ENCODE data around the gene RNF207. TPM values are rescaled to one million over a fixed set of nuclear protein-coding genes. Genes with fewer than 3 reads are reported as not detected.
A peak's percentile ranks its signal among the peaks of the same experiment; 100 is the strongest.

Gene RNF207
- total and polyA plus RNA-seq, 2 donors: 3.0 to 18.8 TPM

- peaks cover 6 to 52% of the 10 kb centered on the region in 2 donors for H3K27me3 ChIP-seq (ENCODE audit: control insufficient read depth in 2 of 2, insufficient read depth in 1 of 2, low read length in 1 of 2)
- H3K9me3 ChIP-seq (ENCODE audit: control insufficient read depth in 2 of 2, insufficient read depth in 1 of 2, low read length in 1 of 2): no peaks in the 10 kb centered on the region
- H3K36me3 ChIP-seq (ENCODE audit: control insufficient read depth in 2 of 2, insufficient read depth in 2 of 2, low read length in 1 of 2): no peaks in the 10 kb centered on the region
- no peak overlapping the region for H3K4me3 ChIP-seq (ENCODE audit: low read length in 2 of 2)
- 95% methylated on average over 13 of the region's 13 CpGs for WGBS
- no peak for DNase-seq (ENCODE audit: low read depth in 6 of 9, low spot score in 9 of 9)
- H3K4me1 ChIP-seq (ENCODE audit: control insufficient read depth in 2 of 2, insufficient read depth in 2 of 2, low read length in 2 of 2): peaks cover 11 to 13% of the 10 kb centered on the region in 2 donors
- H3K27ac ChIP-seq (ENCODE audit: low read depth in 1 of 2, low read length in 1 of 2): no peak overlapping the region
Observed at GRCh38 chr1:6256645-6257044, 50.7 kb downstream of the RNF207 start.

GRCh38 chr1:6257541-6258069, 51.7 kb downstream of the RNF207 start:
- Histone ChIP-seq H3K36me3 (ENCODE audit: control insufficient read depth in 2 of 2, insufficient read depth in 2 of 2, low read length in 1 of 2) (no peaks in the 10 kb centered on the region), H3K9me3 (ENCODE audit: control insufficient read depth in 2 of 2, insufficient read depth in 1 of 2, low read length in 1 of 2) (no peaks in the 10 kb centered on the region), H3K27me3 (ENCODE audit: control insufficient read depth in 2 of 2, insufficient read depth in 1 of 2, low read length in 1 of 2) (peaks cover 8 to 52% of the 10 kb centered on the region in 2 donors), H3K4me3 (ENCODE audit: low read length in 2 of 2) (no peak overlapping the region), H3K27ac (ENCODE audit: low read depth in 1 of 2, low read length in 1 of 2) (no peak overlapping the region), H3K4me1 (ENCODE audit: control insufficient read depth in 2 of 2, insufficient read depth in 2 of 2, low read length in 2 of 2) (peaks cover 13 to 17% of the 10 kb centered on the region in 2 donors)
- DNase-seq (ENCODE audit: low read depth in 6 of 9, low spot score in 9 of 9): no peak
- WGBS: 96% methylated on average over 8 of the region's 8 CpGs

- H3K4me3 ChIP-seq (ENCODE audit: low read length in 2 of 2): no peak overlapping the region
- H3K9me3 ChIP-seq (ENCODE audit: control insufficient read depth in 2 of 2, insufficient read depth in 1 of 2, low read length in 1 of 2): no peaks in the 10 kb centered on the region
- peaks cover 13 to 19% of the 10 kb centered on the region in 2 donors for H3K4me1 ChIP-seq (ENCODE audit: control insufficient read depth in 2 of 2, insufficient read depth in 2 of 2, low read length in 2 of 2)
- WGBS: 79% methylated on average over 10 of the region's 10 CpGs
- peaks cover 8 to 55% of the 10 kb centered on the region in 2 donors for H3K27me3 ChIP-seq (ENCODE audit: control insufficient read depth in 2 of 2, insufficient read depth in 1 of 2, low read length in 1 of 2)
- H3K27ac ChIP-seq (ENCODE audit: low read depth in 1 of 2, low read length in 1 of 2): no peak overlapping the region
- no peak for DNase-seq (ENCODE audit: low read depth in 6 of 9, low spot score in 9 of 9)
- H3K36me3 ChIP-seq (ENCODE audit: control insufficient read depth in 2 of 2, insufficient read depth in 2 of 2, low read length in 1 of 2): no peaks in the 10 kb centered on the region
Observed at GRCh38 chr1:6258675-6259074, 52.8 kb downstream of the RNF207 start.

- peaks cover 13 to 19% of the 10 kb centered on the region in 2 donors for H3K4me1 ChIP-seq (ENCODE audit: control insufficient read depth in 2 of 2, insufficient read depth in 2 of 2, low read length in 2 of 2)
- peak overlapping the region; percentile 43 to 71 for H3K4me3 ChIP-seq (ENCODE audit: low read length in 2 of 2)
- no peaks in the 10 kb centered on the region for H3K36me3 ChIP-seq (ENCODE audit: control insufficient read depth in 2 of 2, insufficient read depth in 2 of 2, low read length in 1 of 2)
- no peak overlapping the region for H3K27ac ChIP-seq (ENCODE audit: low read depth in 1 of 2, low read length in 1 of 2)
- peaks cover 8 to 52% of the 10 kb centered on the region in 2 donors for H3K27me3 ChIP-seq (ENCODE audit: control insufficient read depth in 2 of 2, insufficient read depth in 1 of 2, low read length in 1 of 2)
- H3K9me3 ChIP-seq (ENCODE audit: control insufficient read depth in 2 of 2, insufficient read depth in 1 of 2, low read length in 1 of 2): no peaks in the 10 kb centered on the region
- 9% methylated on average over 46 of the region's 46 CpGs for WGBS
- DNase-seq (ENCODE audit: low read depth in 6 of 9, low spot score in 9 of 9): peak; percentile 47 to 92 (median 79)
Observed at GRCh38 chr1:6259491-6260362, 53.8 kb downstream of the RNF207 start.

- peak overlapping the region in 1 of 2 donors; percentile 47 for H3K27ac ChIP-seq (ENCODE audit: low read depth in 1 of 2, low read length in 1 of 2)
- peak overlapping the region; percentile 43 to 71 for H3K4me3 ChIP-seq (ENCODE audit: low read length in 2 of 2)
- H3K27me3 ChIP-seq (ENCODE audit: control insufficient read depth in 2 of 2, insufficient read depth in 1 of 2, low read length in 1 of 2): peaks cover 8 to 52% of the 10 kb centered on the region in 2 donors
- WGBS: under 1% methylated on average over 61 of the region's 61 CpGs
- H3K9me3 ChIP-seq (ENCODE audit: control insufficient read depth in 2 of 2, insufficient read depth in 1 of 2, low read length in 1 of 2): no peaks in the 10 kb centered on the region
- peak in 2 of 9 donors; percentile 37 to 55 for DNase-seq (ENCODE audit: low read depth in 6 of 9, low spot score in 9 of 9)
- peaks cover 13 to 19% of the 10 kb centered on the region in 2 donors for H3K4me1 ChIP-seq (ENCODE audit: control insufficient read depth in 2 of 2, insufficient read depth in 2 of 2, low read length in 2 of 2)
- H3K36me3 ChIP-seq (ENCODE audit: control insufficient read depth in 2 of 2, insufficient read depth in 2 of 2, low read length in 1 of 2): no peaks in the 10 kb centered on the region
Observed at GRCh38 chr1:6260433-6260934, 54.6 kb downstream of the RNF207 start.

- Histone ChIP-seq H3K4me1 (ENCODE audit: control insufficient read depth in 2 of 2, insufficient read depth in 2 of 2, low read length in 2 of 2) (peaks cover 13 to 19% of the 10 kb centered on the region in 2 donors), H3K36me3 (ENCODE audit: control insufficient read depth in 2 of 2, insufficient read depth in 2 of 2, low read length in 1 of 2) (no peaks in the 10 kb centered on the region), H3K27me3 (ENCODE audit: control insufficient read depth in 2 of 2, insufficient read depth in 1 of 2, low read length in 1 of 2) (peaks cover 8 to 52% of the 10 kb centered on the region in 2 donors), H3K27ac (ENCODE audit: low read depth in 1 of 2, low read length in 1 of 2) (peak within 1 kb of the TSS in 1 of 2 donors; percentile 47), H3K9me3 (ENCODE audit: control insufficient read depth in 2 of 2, insufficient read depth in 1 of 2, low read length in 1 of 2) (no peaks in the 10 kb centered on the region), H3K4me3 (ENCODE audit: low read length in 2 of 2) (peak within 1 kb of the TSS; percentile 43 to 71)
- WGBS: 2% methylated on average over 77 of the region's 78 CpGs
- peak in 4 of 9 donors; percentile 23 to 56 (median 46) for DNase-seq (ENCODE audit: low read depth in 6 of 9, low spot score in 9 of 9)
Observed at GRCh38 chr1:6260961-6261614, 55.2 kb downstream of the RNF207 start, which contains the start of gene GPR153. Gene GPR153, minus strand, starts transcription at chr1:6261098. Its CDS starts 6,193 bp downstream, at chr1:6254905.

- H3K4me3 ChIP-seq (ENCODE audit: low read length in 2 of 2): peak overlapping the region in 1 of 2 donors; percentile 71
- DNase-seq (ENCODE audit: low read depth in 6 of 9, low spot score in 9 of 9): peak in 1 of 9 donors; percentile 22
- no peaks in the 10 kb centered on the region for H3K9me3 ChIP-seq (ENCODE audit: control insufficient read depth in 2 of 2, insufficient read depth in 1 of 2, low read length in 1 of 2)
- H3K36me3 ChIP-seq (ENCODE audit: control insufficient read depth in 2 of 2, insufficient read depth in 2 of 2, low read length in 1 of 2): no peaks in the 10 kb centered on the region
- H3K27ac ChIP-seq (ENCODE audit: low read depth in 1 of 2, low read length in 1 of 2): no peak overlapping the region
- H3K4me1 ChIP-seq (ENCODE audit: control insufficient read depth in 2 of 2, insufficient read depth in 2 of 2, low read length in 2 of 2): peaks cover 13 to 19% of the 10 kb centered on the region in 2 donors
- peaks cover 8 to 52% of the 10 kb centered on the region in 2 donors for H3K27me3 ChIP-seq (ENCODE audit: control insufficient read depth in 2 of 2, insufficient read depth in 1 of 2, low read length in 1 of 2)
- 24% methylated on average over 15 of the region's 15 CpGs for WGBS
Observed at GRCh38 chr1:6261615-6261995, 55.7 kb downstream of the RNF207 start.

GRCh38 chr1:6262555-6263420, 56.9 kb downstream of the RNF207 start:
- H3K36me3 ChIP-seq (ENCODE audit: control insufficient read depth in 2 of 2, insufficient read depth in 2 of 2, low read length in 1 of 2): no peaks in the 10 kb centered on the region
- peaks cover 8 to 45% of the 10 kb centered on the region in 2 donors for H3K27me3 ChIP-seq (ENCODE audit: control insufficient read depth in 2 of 2, insufficient read depth in 1 of 2, low read length in 1 of 2)
- no peak for DNase-seq (ENCODE audit: low read depth in 6 of 9, low spot score in 9 of 9)
- peaks cover 13 to 19% of the 10 kb centered on the region in 2 donors for H3K4me1 ChIP-seq (ENCODE audit: control insufficient read depth in 2 of 2, insufficient read depth in 2 of 2, low read length in 2 of 2)
- WGBS: 86% methylated on average over 25 of the region's 25 CpGs
- H3K9me3 ChIP-seq (ENCODE audit: control insufficient read depth in 2 of 2, insufficient read depth in 1 of 2, low read length in 1 of 2): no peaks in the 10 kb centered on the region
- no peak overlapping the region for H3K4me3 ChIP-seq (ENCODE audit: low read length in 2 of 2)
- no peak overlapping the region for H3K27ac ChIP-seq (ENCODE audit: low read depth in 1 of 2, low read length in 1 of 2)
